GM18511 (cell line): ENCODE measurements around the gene HFM1.
A peak's percentile ranks its signal among the peaks of the same experiment; 100 is the strongest.
"Not testable (repeated sequence)": the region's sequence is repeated elsewhere in the genome, so short reads cannot be mapped to it uniquely, and the experiment has no call there.

Experiments used
- ATAC-seq: cut with Tn5 transposase; IDR thresholded peaks from one replicate; pipeline ENCODE4 v1.9.1; 2021; ENCODE audit warnings: mild to moderate bottlenecking, moderate library complexity; ENCODE audit not compliant: unreplicated experiment

Gene HFM1

DNA sequence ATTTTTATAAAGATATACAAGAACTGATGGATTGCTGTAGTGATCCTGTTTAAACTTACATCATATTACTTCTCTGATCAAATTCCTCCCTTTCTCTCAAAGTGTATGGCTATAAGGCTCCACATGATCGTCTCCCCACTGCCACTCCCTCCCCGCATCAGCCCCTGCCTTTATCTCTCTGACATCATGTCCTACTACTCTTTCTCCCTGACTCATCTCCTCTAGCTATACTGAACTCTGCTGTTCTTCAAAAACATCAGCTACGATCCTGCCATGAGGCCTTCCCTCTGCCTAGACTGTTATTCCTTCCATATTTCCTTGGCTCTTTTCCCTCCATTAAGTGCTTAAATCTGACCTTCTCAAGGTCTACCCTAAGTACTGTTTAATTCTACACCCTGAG, 22.8 kb downstream of the HFM1 start:
- ATAC-seq = no peak

GRCh38 chr1:91374086-91374485, 30.6 kb downstream of the HFM1 start:
- no peak for ATAC-seq

DNA sequence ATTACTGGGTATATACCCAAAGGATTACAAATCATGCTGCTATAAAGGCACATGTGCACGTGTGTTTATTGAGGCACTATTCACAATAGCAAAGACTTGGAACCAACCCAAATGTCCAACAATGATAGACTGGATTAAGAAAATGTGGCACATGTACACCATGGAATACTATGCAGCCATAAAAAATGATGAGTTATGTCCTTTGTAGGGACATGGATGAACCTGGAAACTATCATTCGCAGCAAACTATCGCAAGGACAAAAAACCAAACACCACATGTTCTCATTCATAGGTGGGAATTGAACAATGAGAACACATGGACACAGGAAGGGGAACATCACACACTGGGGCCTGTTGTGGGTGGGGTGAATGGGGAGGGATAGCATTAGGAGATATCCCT, 32.4 kb downstream of the HFM1 start:
- not testable (repeated sequence) for ATAC-seq

DNA sequence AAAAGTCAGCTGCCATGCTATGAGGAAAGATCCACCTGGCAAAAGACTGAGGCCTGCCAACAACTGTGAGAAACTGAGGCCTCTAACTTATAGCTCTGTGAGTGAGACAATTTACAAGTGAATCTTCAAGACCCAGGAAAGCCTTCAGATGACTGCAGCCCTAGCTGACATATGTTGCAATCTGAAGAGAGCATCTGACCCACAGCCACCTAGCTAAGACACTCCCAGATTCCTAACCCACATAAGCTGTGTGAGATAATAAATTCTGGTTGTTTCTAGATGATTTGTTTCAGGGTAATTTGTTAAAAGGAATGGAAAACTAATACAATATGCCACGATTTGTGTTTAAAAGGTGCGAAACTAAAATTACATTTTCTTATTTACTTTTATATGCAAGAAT, 55.1 kb downstream of the HFM1 start:
- no peak for ATAC-seq

DNA sequence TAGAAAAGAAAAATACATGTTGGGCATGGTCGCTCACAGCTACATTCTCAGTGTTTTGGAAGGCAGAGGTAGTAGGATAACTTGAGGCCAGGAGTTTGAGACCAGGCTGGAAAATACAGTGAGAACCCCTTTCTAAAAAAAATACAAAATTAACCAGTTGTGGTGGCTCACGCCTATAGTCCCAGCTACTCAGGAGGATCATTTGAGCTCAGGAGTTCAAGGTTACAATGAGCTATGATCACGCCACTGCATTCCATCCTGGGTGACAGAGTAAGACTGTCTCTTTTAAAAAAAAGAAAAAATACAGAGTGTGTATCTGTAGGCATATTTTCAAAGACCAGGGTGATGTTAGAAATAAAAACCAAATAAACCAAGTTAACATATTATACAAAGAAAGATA, 57.8 kb downstream of the HFM1 start:
- ATAC-seq = no peak

GRCh38 chr1:91345395-91346005, 59.1 kb downstream of the HFM1 start:
- ATAC-seq = no peak

GRCh38 chr1:91338501-91338900, 66.1 kb downstream of the HFM1 start:
- no peak for ATAC-seq

DNA sequence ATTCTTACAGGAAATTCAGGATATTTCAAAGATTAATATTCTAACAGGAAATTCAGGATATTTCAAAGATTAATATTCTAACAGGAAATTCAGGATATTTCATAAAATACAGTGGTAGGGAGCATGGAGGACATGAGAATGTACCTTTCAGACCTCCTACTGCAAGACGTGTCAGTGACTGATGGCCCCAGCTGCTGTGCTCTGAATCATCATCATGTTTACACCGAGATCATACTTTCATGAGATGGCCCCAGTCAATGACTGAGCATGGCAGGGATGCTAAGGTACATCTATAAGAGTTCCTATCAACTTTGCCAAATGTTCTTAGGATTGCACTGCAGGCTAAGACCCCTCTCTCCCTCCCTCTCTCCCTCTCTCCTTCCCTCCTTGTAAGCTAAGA, 69.0 kb downstream of the HFM1 start:
- ATAC-seq = no peak

DNA sequence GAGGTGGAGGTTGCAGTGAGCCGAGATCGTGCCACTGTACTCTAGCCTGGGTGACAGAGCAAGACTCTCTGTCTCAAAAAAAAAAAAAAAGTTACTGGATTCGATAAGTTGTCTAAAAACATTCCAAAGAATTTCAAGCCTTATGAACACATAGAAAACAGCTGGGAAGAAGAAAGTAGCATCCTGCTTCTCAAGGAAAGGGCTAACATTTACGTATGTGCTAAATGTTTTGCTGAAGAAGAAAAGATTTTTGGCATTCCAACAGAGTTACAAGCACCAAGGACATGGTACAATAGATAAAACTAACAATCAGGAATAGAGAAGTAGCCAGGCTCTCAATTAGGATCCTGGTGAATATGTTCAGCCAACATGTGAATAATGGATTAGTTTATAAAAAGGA, 69.8 kb downstream of the HFM1 start:
- no peak for ATAC-seq

- ATAC-seq = no peak
These were observed 79.2 kb downstream of the HFM1 start for GRCh38 chr1:91325456-91325855.

DNA sequence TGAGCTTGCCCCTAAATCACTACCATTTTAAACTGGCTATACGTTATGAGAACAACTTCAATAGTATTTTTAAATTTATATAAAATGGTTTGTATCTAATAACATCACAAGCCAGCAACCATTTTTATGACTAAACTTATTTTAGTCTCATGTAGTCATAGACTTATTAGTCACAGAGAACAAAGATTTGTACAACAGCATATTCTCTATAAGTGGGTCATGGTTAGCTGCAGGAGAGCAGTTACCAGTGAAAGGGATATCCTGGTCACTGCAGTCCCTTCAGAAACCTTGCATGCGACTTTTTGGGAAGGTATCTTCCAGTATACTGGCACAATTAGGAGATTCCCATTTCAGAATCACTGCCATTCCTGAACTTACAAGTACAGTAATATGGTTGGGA, 90.0 kb downstream of the HFM1 start:
- no peak for ATAC-seq

GRCh38 chr1:91311672-91312071, 93.0 kb downstream of the HFM1 start:
- ATAC-seq = no peak

DNA sequence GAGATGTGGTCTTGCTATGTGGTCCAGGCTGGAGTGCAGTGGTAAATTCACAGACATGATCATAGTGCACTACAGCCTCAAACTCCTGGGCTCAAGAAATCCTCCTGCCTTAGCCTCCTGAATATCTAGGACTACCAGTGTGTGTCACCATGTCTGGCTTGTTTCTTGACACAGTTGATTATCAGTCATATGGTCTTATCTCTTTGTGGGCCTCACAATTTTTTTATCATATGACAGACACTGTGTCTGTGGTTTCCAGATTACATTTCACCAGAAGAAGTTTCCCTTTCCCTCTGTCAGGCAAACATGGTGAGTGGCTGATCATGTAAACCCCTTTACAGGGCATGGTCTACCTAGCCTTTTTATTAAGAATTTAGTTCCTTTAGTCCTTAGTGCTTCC, 96.1 kb downstream of the HFM1 start:
- ATAC-seq = no peak

- ATAC-seq = no peak
These were observed 96.7 kb downstream of the HFM1 start for GRCh38 chr1:91307784-91308409.

DNA sequence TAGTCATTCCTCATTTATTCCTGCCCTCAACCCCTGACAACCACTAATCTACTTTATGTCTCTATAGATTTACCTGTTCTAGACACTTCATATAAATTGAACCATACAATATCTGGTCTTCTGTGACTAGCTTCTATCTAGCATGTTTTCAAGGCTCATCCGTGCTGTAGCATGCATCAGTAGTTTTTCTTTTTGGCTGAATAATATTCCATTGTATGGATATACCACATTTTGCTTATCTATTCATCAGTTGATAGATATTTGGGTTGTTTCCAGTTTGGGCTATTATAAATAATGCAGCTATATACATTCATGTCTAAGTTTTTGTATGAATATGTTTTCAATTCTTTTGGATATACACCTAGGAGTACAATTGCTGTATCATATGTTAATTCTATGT, 101.5 kb downstream of the HFM1 start:
- no peak for ATAC-seq

GRCh38 chr1:91288843-91289553, 115.6 kb downstream of the HFM1 start:
- ATAC-seq = not testable (repeated sequence)

DNA sequence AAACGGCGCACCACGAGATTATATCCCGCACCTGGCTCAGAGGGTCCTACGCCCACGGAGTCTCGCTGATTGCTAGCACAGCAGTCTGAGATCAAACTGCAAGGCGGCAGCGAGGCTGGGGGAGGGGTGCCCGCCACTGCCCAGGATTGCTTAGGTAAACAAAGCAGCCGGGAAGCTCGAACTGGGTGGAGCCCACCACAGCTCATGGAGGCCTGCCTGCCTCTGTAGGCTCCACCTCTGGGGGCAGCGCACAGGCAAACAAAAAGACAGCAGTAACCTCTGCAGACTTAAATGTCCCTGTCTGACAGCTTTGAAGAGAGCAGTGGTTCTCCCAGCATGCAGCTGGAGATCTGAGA, 117.7 kb downstream of the HFM1 start:
- ATAC-seq = not testable (repeated sequence)

- ATAC-seq = not testable (repeated sequence)
These were observed 118.2 kb downstream of the HFM1 start for GRCh38 chr1:91286259-91286961.

DNA sequence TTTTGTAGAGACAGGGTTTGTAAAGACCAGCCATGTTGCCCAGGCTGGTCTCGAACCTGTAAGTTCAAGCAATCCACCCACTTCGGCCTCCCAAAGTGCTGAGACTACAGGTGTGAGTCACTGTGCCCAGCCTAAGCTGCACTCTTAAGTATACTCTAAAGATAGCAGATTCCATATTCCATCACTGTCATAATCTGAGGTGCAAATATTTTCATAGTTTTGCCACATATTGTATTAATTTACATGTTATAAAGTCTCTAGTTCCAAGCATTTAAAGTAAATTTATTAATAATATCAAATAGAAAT, 121.3 kb downstream of the HFM1 start:
- ATAC-seq = no peak

- ATAC-seq = peak; percentile 67
These were observed 121.8 kb downstream of the HFM1 start for GRCh38 chr1:91282695-91283420.

DNA sequence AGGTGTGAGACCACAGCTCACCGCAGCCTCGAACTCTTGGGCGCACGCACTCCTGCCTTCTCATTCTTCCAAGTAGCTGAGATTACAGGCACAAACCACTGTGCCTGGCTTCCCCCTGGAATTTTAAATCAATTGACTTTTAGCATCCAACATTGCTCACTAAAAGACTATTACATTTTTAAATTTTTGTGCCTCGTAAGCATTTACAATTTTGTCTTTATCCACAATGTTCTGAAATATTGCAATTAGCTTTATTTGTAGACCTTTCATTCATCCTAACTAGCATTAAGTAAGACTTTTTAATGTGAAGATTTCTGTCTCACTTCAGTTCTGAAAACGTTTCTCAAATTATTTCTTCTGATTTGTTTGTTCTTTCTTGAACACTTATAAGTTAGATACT, 122.9 kb downstream of the HFM1 start:
- ATAC-seq = no peak
